Stimulated activated naive CD8-positive, alpha-beta T cell treated with anti-CD3 and anti-CD28 coated beads, Interleukin-15, amount 100 ng/mL, for 72 hours (primary cell): ENCODE results near the gene HEPHL1.

Experiments used
- ATAC-seq: fragments of 150-1000 bp; cut with Tn5 transposase; 2 replicates; pipeline ENCODE4 v1.10.0; 2021; ENCODE audit warnings: mild to moderate bottlenecking, moderate library complexity
- DNase-seq, 2 donors: peaks; one replicate each; pipeline ENCODE4 v3.0.0; 2021 to 2022
- H3K27ac Mint-ChIP-seq, 2 donors: one replicate each; pipeline ENCODE4 v1.8.0; 2022; ENCODE audit warnings: mild to moderate bottlenecking in 2 of 2, mixed read lengths in 2 of 2, moderate library complexity in 2 of 2
- H3K27me3 Mint-ChIP-seq: one replicate; pipeline ENCODE4 v1.8.0; 2022; ENCODE audit warnings: mixed read lengths
- H3K4me1 Mint-ChIP-seq: one replicate; pipeline ENCODE4 v1.8.0; 2022; ENCODE audit warnings: mild to moderate bottlenecking, mixed read lengths
- H3K4me3 Mint-ChIP-seq, 2 donors: one replicate each; pipeline ENCODE4 v1.8.0; 2022; ENCODE audit warnings: mild to moderate bottlenecking in 2 of 2, mixed read lengths in 2 of 2, moderate library complexity in 1 of 2
- H3K9me3 Mint-ChIP-seq, 2 donors: one replicate each; pipeline ENCODE4 v1.8.0; 2022; ENCODE audit warnings: mixed read lengths in 2 of 2

HEPHL1 gene

DNA sequence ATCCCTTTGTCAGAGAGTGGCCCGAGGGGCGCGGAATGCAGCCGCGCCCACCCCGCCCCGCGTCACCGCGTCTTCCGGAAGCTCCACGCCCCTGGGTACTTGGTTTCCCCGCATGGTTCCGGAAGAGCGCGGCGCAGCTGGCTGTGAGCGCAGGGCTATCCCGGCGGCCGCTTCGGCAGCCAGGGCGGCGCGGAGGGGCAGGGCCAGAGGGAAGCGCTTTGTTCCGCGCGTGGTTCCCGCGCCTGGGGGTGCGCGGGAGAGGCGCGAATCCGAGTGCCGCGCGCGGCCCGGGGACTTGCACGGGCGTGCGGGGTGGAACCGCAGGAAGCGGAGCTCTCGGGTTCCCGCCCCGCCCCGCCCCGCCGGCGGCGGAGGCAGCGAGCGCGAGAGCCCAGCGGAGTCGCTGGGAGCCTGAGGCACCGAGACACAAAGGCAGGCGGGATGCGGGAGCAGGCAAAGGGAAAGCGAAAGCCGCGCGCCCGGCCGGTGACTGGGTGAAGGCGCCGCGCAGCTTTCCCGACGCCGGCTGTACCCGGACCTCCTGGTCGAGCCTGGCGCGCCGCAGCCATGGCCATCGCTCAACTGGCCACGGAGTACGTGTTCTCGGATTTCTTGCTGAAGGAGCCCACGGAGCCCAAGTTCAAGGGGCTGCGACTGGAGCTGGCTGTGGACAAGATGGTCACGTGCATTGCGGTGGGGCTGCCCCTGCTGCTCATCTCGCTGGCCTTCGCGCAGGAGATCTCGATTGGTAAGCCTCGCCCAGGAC is 107.8 kb downstream of the HEPHL1 start, which contains the start of gene PANX1:
Gene PANX1, plus strand, starts transcription at position 96 of the 766 bp plus-strand sequence. Its CDS starts 472 bp downstream, at position 568.
- DNase-seq (peak; percentile 72 to 74), ATAC-seq (peak; percentile 91)
- H3K27ac Mint-ChIP-seq, result peak within 1 kb of the TSS; percentile 95
- no peaks in the 10 kb centered on the region for H3K9me3 Mint-ChIP-seq
- no peaks in the 10 kb centered on the region for H3K27me3 Mint-ChIP-seq
- no peak within 1 kb of the TSS for H3K4me3 Mint-ChIP-seq
- peaks cover 31% of the 10 kb centered on the region for H3K4me1 Mint-ChIP-seq

DNA sequence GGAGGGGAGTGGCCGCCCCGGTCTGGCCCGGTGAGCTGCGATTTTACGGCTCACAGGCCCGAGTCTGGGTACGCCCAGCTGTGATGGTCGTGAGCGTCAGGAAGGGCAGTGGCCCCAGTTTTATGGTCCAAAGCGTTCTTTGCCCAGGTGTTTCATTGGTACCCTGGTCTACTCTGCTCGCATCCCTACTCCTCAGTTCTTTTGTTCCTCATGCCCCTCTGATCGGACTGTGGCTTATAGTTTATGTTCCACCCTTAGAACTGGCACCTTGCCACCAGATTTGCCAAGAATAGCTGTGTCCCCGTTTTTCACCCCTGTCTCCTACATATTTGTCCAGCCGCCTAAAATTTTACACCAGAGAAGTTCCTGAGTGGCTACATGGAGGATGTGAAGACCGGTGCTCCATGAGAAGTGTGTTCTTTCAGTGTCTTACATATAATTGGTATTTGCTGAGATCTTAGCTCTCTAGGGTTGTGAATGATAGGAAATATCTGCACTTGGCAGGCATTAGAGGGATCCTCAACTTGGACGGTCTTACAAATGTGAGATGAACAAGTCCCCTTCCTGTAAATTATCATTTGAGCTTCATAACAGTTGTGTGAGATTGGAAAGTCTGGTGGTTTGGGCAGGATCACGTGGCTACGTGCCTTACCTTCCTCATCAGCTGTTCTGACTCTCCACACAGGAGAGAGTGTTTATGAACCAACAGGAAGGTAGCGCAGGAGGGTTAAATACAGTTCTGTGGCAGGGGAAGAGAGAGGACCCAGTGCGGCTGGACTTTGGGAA is 108.6 kb downstream of the HEPHL1 start:
- Mint-ChIP-seq H3K4me3 (no peak overlapping the region), H3K27ac (no peak overlapping the region), H3K9me3 (no peaks in the 10 kb centered on the region), H3K4me1 (peaks cover 39% of the 10 kb centered on the region), H3K27me3 (no peaks in the 10 kb centered on the region)
- DNase-seq, result no peak
- peak; percentile 22 for ATAC-seq

DNA sequence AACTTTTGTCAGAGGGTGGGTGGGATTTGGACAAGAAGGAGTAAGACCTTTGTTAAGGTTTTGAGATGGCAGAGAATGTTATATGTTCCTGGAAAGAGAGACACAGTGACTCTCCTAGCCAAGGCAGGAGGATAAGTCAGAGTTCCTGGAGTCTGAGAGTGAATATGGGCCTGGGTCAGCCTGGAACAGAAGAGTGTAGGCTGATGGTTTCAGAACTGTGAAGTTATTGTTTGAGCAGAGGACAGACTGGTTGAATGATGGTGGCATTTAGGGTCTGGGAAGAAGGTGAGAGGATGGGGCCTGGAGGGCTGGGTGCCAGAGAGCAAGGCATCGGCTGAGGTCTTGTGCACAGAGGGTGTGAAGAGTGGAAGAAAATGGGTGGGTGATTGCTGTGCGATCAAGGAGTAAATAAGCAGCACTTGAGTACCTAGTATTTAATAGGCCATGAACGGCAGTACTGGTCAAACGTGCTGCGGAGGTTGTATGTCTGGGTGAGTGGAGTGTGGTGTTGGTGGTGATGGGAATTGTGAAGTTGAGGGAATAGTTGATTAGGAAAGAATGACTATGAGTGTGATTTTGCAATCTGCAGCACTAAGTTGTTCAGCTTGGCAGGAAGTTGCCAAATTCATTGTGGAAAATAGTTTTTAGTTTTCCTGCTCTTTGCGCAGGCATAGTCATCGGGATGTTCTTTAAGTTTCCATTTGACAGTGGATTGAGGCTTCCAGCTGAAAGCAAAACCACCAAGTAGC is 109.3 kb downstream of the HEPHL1 start:
- no peaks in the 10 kb centered on the region for H3K27me3 Mint-ChIP-seq
- DNase-seq (no peak), ATAC-seq (no peak)
- H3K9me3 Mint-ChIP-seq, result no peaks in the 10 kb centered on the region
- H3K27ac Mint-ChIP-seq, result no peak overlapping the region
- peaks cover 47% of the 10 kb centered on the region for H3K4me1 Mint-ChIP-seq
- no peak overlapping the region for H3K4me3 Mint-ChIP-seq

DNA sequence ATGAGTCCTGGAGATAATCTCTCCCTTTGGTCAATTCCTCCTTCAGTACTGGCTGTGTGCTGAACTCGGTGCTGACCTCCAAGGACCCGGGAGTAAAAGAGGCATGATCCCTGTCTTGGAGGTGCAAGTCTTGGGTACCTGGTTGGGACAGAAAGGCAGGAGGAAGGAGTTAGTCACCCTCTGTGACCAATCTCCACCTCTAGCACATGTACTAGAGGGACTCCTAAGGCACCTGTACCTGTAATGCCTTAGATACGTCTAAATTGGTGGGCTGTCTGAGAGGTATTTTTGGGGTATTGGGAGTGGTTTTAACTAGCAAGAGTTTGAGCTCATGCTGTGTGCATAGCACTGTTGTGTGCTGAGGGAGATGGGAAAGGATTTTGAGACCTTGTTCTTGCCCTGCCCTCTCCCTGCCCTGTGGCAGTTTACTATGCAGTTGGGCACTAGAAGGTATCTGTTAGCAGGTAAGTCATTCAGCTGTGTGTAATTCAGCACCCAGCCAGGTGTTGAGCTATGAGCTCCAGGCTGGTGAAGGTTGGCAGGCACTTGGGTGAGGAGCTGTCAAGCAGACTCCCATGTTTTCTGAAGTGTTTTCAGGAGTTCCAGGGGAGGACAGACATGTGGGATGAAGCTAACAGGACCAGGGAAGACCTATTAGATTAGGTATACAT is 110.0 kb downstream of the HEPHL1 start:
- H3K4me3 Mint-ChIP-seq, result no peak overlapping the region
- H3K9me3 Mint-ChIP-seq, result no peaks in the 10 kb centered on the region
- no peak overlapping the region for H3K27ac Mint-ChIP-seq
- ATAC-seq, result no peak
- no peak for DNase-seq
- no peaks in the 10 kb centered on the region for H3K27me3 Mint-ChIP-seq
- H3K4me1 Mint-ChIP-seq, result peaks cover 54% of the 10 kb centered on the region

DNA sequence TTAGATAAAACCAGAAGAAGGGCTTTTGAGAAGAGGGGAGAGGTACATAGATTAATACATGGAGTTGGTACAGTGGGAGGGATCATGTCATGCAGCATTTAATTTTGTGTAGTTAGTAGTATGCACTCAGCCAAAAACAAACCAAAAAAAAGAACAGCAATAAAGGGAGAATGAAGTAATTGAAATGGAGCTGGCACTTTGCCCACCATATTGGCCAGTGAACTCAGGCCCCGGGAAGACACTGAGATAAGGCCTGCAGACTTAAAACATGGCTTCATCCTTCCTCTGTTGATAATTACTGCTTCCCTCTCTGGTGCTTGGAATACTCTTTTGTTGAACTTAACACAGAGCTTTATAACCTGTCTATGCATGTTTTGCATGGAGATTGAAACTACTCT is 110.6 kb downstream of the HEPHL1 start:
- ATAC-seq (no peak), DNase-seq (no peak)
- no peak overlapping the region for H3K27ac Mint-ChIP-seq
- no peak overlapping the region for H3K4me3 Mint-ChIP-seq
- H3K27me3 Mint-ChIP-seq, result no peaks in the 10 kb centered on the region
- H3K9me3 Mint-ChIP-seq, result peaks cover 0 to 3% of the 10 kb centered on the region in 2 donors
- H3K4me1 Mint-ChIP-seq, result peaks cover 57% of the 10 kb centered on the region

DNA sequence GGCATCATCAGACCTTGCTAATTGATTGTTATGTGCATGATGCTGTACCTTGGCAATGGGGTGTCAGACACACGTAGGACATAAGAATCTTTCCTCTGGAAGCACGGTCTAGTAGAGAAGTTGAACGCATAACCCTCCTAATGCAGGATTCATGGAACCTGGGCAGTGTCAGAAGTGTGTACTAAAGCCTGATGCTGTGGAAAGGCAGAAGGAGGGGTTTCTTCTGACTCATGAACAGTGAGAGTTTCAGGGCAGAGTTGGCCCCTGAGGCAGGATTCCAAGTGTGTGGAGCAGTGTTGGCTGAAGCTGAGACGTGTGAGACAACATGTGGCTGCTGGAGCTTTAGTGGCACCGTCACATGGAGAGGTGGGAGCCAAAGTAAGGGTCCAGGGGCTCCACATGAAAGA is 111.0 kb downstream of the HEPHL1 start:
- H3K9me3 Mint-ChIP-seq, result peaks cover 0 to 7% of the 10 kb centered on the region in 2 donors
- peaks cover 57% of the 10 kb centered on the region for H3K4me1 Mint-ChIP-seq
- H3K27me3 Mint-ChIP-seq, result no peaks in the 10 kb centered on the region
- H3K27ac Mint-ChIP-seq, result no peak overlapping the region
- ATAC-seq, result no peak
- no peak for DNase-seq
- no peak overlapping the region for H3K4me3 Mint-ChIP-seq

DNA sequence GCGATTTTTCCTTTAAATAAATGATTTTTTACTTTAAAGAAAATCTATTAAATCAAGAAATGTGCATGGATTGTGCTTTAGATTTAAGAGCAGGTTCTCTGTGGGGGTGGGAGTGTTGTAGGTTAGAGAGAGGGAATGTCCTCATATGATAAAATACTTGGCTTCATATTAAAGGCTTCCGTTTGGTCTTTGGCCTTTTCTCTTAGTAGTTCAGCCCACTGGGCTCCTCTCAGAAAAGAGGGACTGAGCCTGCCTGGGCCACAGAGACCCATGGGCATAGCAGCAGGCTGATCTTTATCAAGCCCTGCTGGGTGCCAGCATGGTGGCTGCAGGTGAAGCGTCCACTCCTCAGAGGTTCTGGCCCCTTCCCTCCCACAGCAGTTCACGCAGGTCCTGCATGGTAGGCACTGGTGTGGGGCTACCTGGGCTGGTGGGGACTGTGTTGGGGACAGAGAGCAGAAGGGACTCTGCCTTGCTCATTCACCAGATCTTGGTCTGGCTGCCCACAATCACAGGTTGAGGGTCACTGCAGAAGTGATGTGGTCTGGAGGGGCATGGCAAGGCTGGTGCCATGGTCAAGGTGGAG is 111.8 kb downstream of the HEPHL1 start:
- ATAC-seq (no peak), DNase-seq (no peak)
- H3K9me3 Mint-ChIP-seq, result peaks cover 0 to 7% of the 10 kb centered on the region in 2 donors
- H3K4me3 Mint-ChIP-seq, result no peak overlapping the region
- no peaks in the 10 kb centered on the region for H3K27me3 Mint-ChIP-seq
- peaks cover 50% of the 10 kb centered on the region for H3K4me1 Mint-ChIP-seq
- H3K27ac Mint-ChIP-seq, result no peak overlapping the region

DNA sequence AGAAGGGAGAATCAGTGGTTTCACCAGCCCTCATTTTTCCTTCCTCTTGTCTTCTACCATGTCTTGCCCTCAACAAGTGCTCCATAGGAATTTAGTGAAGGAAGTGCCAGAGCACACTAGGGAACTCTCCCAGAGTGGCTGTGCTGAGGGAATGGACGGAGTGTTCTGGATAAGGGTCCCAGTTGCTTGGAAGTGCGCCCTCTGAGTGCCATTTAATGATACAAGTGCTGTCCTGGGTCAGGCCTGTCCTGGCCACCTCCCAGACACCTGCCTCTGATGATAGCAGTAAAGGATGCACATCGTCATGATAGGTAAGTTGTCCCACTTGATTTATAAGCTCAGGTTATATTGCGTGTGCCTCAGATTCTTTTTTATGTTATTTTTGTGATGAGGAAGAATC is 112.6 kb downstream of the HEPHL1 start:
- peaks cover 0 to 7% of the 10 kb centered on the region in 2 donors for H3K9me3 Mint-ChIP-seq
- H3K27me3 Mint-ChIP-seq, result no peaks in the 10 kb centered on the region
- H3K4me3 Mint-ChIP-seq, result no peak overlapping the region
- no peak overlapping the region for H3K27ac Mint-ChIP-seq
- H3K4me1 Mint-ChIP-seq, result peaks cover 47% of the 10 kb centered on the region
- ATAC-seq, result no peak
- no peak for DNase-seq

DNA sequence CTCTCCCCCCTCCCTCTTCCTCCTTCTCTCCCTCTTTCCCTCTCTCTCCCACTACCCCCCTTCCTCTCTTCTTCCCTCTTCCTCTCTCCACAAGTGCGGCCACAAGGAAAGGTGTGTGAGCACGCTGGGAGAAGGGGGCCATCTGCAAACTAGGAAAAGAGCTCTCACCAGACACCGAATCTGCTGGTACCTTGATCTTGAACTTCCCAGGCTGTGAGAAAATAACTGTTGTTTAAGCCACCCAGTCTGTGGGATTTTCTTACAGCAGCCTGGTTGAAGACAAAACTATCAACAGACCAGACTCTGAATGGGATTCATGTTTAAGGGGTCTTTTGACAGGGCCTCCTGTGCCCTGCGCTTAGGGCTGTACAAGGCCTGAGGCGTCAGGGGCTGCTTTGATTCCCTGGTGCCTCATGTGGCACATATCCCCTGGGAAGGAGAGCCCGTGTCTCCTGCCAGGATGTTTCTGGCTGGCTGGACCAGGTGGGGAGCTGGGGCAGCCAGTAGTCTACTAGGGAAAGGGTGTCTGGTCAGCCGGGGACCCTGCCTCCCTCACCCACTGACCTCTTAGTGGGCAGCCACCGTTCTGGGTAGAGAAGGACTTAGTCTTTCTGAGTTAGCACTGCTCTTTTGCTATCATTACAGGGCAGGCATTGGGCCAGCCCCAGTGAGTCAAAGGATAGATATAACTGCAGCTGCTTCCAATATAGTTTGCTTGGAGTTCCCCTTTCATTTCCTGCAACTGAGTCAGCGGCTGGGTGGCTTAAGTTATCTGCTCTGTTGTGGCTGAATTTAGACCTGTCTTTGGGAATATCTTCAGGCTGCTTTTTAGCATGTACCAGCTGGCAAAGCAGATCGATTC is 113.7 kb downstream of the HEPHL1 start:
- H3K27me3 Mint-ChIP-seq, result no peaks in the 10 kb centered on the region
- H3K27ac Mint-ChIP-seq, result no peak overlapping the region
- H3K4me3 Mint-ChIP-seq, result peak overlapping the region; percentile 17 to 54
- DNase-seq, result peak in 1 of 2 donors; percentile 38
- H3K4me1 Mint-ChIP-seq, result peaks cover 54% of the 10 kb centered on the region
- peaks cover 0 to 7% of the 10 kb centered on the region in 2 donors for H3K9me3 Mint-ChIP-seq
- ATAC-seq, result peak; percentile 91

DNA sequence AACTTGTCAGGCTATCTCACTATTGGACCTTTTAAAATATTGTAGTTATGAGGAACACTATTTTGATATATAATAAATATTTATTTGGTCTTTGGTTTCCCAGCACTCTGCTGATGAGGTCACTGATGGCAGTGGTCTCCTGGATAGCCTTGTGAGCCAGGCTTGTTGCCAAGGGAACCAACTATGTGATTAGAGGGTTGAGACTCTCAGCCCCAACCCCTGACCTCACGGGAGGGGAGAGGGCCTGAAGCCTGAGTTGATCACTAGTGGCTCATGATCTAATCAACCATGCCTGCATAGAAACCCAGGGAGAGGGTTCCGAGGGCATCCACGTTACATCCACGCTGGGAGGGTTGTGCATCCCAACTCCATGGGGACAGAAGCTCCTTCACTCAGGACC is 118.3 kb downstream of the HEPHL1 start:
- peaks cover 0 to 7% of the 10 kb centered on the region in 2 donors for H3K9me3 Mint-ChIP-seq
- H3K4me3 Mint-ChIP-seq, result no peak overlapping the region
- no peaks in the 10 kb centered on the region for H3K27me3 Mint-ChIP-seq
- peaks cover 72% of the 10 kb centered on the region for H3K4me1 Mint-ChIP-seq
- DNase-seq, result no peak
- no peak for ATAC-seq
- H3K27ac Mint-ChIP-seq, result no peak overlapping the region

DNA sequence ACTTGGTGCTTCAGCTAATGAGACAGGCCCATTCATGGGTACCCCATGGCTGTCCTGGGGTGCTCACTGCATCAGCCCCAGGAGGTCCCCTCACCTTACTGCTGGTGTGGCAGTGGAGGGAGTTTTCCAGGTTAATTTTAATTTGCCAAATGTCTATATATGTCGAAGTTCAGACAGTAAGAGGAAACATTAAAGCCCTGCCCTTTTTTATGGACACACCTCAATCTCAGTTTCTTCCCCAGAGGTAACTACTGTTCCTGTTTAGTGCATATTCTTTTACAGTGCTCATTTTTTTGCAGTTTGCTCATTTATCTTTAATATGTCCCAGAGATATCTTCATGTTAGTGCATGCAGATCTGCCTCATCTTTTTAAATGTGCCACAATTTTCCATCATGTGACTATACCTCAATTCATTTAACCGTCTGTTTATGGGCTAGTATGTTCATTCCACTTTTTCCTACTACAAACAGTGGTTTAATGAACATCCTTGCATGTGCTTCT is 119.1 kb downstream of the HEPHL1 start:
- ATAC-seq (no peak), DNase-seq (no peak)
- Mint-ChIP-seq H3K9me3 (peaks cover 0 to 7% of the 10 kb centered on the region in 2 donors), H3K4me1 (peaks cover 72% of the 10 kb centered on the region), H3K27ac (no peak overlapping the region), H3K4me3 (no peak overlapping the region), H3K27me3 (no peaks in the 10 kb centered on the region)

DNA sequence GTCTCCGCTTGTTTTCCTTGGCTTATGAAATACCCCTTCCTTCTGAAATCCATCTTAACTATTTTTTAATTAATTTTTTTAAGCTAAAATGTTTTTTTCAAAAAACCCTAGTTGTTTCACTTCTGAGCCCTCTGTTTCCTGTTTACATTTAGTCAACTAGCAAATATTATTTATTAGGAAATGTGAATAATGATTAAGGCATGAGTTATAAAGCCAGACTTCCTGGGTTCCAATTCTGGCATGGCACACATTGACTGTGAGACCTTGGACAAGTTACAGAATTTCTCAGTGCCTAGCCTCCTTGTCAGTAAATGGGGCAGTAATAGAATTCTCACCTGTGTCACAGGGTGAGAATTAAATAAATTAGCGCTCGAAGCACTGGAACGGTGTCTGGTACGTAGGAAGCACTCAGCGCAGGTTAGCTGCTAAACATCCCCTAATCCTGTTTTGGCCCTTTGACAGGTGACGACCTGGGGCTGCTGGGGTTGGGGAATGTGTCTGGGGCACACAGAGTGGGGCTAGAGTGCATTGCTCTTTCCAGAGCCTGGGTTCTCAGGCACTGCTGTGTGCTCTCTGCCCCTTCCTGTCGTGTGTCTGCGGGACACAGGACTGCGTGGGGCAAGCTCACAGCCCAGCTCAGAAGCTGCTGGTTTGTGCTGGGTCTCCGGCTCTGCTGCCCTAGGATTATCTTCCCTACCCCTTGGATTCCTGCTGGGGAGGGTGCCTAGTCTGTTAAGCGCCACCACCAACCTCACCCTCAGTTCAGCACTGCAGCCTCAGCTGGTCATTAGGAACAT is 120.6 kb downstream of the HEPHL1 start:
- Mint-ChIP-seq H3K27me3 (no peaks in the 10 kb centered on the region), H3K4me1 (peaks cover 72% of the 10 kb centered on the region), H3K4me3 (no peak overlapping the region), H3K27ac (no peak overlapping the region), H3K9me3 (peaks cover 0 to 4% of the 10 kb centered on the region in 2 donors)
- DNase-seq, result no peak
- peak; percentile 31 for ATAC-seq
